Measurements from ENCODE around the gene MT1H. TPM values are rescaled to one million over a fixed set of nuclear protein-coding genes. Genes with fewer than 3 reads are reported as not detected.

Gene MT1H
- total and polyA plus RNA-seq, 2 of the 13 experiments (the other 11 are each of a cell fraction or from before 2014, with no cell fraction given): 0.60 TPM; not detected in 1

- 0 out of 2 replicates have a peak, but pooled peaks have one; percentile 18 for TF ChIP-seq ZNF225 (CRISPR knock-in tag; IDR thresholded peaks at IDR 0.05)
- TF ChIP-seq, protein P1, sequence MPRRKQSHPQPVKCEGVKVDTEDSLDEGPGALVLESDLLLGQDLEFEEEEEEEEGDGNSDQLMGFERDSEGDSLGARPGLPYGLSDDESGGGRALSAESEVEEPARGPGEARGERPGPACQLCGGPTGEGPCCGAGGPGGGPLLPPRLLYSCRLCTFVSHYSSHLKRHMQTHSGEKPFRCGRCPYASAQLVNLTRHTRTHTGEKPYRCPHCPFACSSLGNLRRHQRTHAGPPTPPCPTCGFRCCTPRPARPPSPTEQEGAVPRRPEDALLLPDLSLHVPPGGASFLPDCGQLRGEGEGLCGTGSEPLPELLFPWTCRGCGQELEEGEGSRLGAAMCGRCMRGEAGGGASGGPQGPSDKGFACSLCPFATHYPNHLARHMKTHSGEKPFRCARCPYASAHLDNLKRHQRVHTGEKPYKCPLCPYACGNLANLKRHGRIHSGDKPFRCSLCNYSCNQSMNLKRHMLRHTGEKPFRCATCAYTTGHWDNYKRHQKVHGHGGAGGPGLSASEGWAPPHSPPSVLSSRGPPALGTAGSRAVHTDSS (CRISPR knock-in tag; conservative IDR thresholded peaks at IDR 0.05): 0 out of 2 replicates have a peak, but pooled peaks have one; percentile 29
- no peak for TF ChIP-seq FOXP1 (IDR thresholded peaks at IDR 0.05)
- no peak for TF ChIP-seq FOXP1 (CRISPR knock-in tag; IDR thresholded peaks at IDR 0.05)
- TF ChIP-seq MTF1 (CRISPR knock-in tag; IDR thresholded peaks at IDR 0.05): peak; percentile 100
- TF ChIP-seq TMF1 (CRISPR knock-in tag; IDR thresholded peaks at IDR 0.05; ENCODE audit: low read depth): 0 out of 2 replicates have a peak, but pooled peaks have one; percentile 42
- no peak; the same call in 1 of the 2 replicates for TF ChIP-seq ZNF160 (CRISPR knock-in tag; IDR thresholded peaks at IDR 0.05)
- TF ChIP-seq ZBTB38 (CRISPR knock-in tag; IDR thresholded peaks at IDR 0.05): peak; percentile 49; the same call in 1 of the 2 replicates
- TF ChIP-seq GMEB1 (CRISPR knock-in tag; IDR thresholded peaks at IDR 0.05; ENCODE audit: borderline replicate concordance): peak; percentile 51; the same call in 1 of the 2 replicates
- TF ChIP-seq ZNF687 (CRISPR knock-in tag; IDR thresholded peaks at IDR 0.05): peak; percentile 95
- TF ChIP-seq HDAC2 (CRISPR knock-in tag; IDR thresholded peaks at IDR 0.05): no peak
- TF ChIP-seq ZNF563 (CRISPR knock-in tag; IDR thresholded peaks at IDR 0.05): peak; percentile 14; the same call in 1 of the 2 replicates
- TF ChIP-seq RBFOX2 (IDR thresholded peaks at IDR 0.05; ENCODE audit: low read depth, low read length): peak; percentile 96
- TF ChIP-seq ZNF138 (CRISPR knock-in tag; IDR thresholded peaks at IDR 0.05; ENCODE audit: low read depth): no peak
- peak; percentile 95 for TF ChIP-seq ARNT2 (CRISPR knock-in tag; IDR thresholded peaks at IDR 0.05; ENCODE audit: low read depth)
- no peak for TF ChIP-seq NBN (conservative IDR thresholded peaks at IDR 0.05)
- TF ChIP-seq ZNF276 (CRISPR knock-in tag; IDR thresholded peaks at IDR 0.05; ENCODE audit: low read depth): 0 out of 2 replicates have a peak, but pooled peaks have one; percentile 30
- TF ChIP-seq CBFB (CRISPR knock-in tag; IDR thresholded peaks at IDR 0.05): 0 out of 2 replicates have a peak, but pooled peaks have one; percentile 28
- 0 out of 2 replicates have a peak, but pooled peaks have one; percentile 26 for TF ChIP-seq HOXA9 (CRISPR knock-in tag; IDR thresholded peaks at IDR 0.05; ENCODE audit: borderline replicate concordance)
- TF ChIP-seq ZNF224 (CRISPR knock-in tag; IDR thresholded peaks at IDR 0.05): peak; percentile 80; the same call in 1 of the 2 replicates
Measured at GRCh38 chr16:56681939-56682702, 12.5 kb downstream of the MT1H start, which contains the start of gene MT1X (continued).

Data from HepG2 (cell line).